ENCODE data around the gene STAM.

Gene STAM

DNA sequence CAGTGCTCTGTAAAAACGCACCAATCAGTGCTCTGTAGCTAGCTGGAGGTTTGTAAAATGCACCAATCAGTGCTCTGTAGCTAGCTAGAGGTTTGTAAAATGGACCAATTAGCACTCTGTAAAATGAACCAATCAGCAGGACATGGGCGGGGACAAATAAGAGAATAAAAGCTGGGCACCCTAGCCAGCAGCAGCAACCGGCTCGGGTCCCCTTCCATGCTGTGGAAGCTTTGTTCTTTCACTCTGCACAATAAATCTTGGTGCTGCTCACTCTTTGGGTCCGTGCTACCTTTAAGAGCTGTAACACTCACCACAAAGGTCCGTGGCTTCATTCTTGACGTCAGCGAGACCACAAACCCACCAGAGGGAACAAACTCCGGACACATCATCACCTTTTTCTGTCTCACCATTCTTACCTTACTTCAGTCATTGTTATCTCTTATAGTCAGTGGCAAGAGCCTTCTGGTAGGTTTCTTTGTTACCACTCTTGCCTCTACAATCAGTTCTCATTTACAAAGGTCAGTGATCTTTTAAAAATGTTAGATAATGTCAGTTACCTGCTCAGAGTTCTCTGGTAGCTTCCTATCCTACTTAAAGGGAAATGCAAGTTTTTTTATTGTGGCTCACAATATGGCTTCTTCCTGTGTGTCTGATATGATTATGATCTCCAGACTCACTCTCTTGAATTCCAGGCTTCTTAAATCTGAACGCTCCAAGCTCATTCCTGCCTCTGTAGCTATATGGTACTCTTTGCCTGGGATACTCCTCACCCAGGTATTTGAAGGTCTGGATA lies 4.5 kb downstream of the STAM start:
- DNase-seq = peak; percentile 71

DNA sequence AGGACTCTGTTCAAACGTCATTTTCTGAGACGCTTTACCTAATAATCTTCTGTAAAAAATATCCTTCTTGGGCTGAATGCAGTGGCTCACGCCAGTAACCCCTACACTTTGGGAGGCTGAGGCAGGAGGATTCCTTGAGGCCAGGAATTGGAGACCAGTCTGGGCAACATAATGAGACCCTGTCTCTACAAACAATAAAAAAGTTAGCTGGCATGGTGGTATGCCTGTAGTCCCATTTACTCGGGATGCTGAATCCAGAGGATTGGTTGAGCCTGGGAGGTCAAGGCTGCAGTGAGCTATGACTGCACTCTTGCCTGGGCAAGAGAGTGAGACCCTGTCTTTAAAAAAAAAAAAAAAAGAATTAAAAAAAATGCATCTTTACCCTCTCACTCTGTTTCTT lies 5.1 kb downstream of the STAM start:
- DNase-seq = no peak

DNA sequence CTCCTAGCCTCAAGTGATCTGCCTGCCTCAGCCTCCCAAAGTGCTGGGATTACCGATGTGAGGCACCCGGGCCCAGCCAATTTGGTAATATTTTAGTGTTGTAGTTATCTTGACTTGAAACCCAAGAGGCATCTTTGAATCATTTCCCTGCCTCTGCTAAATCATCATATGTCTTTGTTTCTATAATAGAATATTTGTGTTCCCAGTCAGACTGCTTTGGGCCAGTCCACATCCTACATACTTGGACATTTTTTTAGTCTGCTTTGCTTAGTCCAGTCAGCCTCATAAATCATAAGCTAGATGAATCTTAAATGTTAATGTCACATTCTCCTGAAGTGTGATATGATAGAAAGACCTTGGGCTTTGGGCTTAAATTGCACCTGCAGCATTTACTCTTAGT lies 5.9 kb downstream of the STAM start:
- no peak for DNase-seq

DNA sequence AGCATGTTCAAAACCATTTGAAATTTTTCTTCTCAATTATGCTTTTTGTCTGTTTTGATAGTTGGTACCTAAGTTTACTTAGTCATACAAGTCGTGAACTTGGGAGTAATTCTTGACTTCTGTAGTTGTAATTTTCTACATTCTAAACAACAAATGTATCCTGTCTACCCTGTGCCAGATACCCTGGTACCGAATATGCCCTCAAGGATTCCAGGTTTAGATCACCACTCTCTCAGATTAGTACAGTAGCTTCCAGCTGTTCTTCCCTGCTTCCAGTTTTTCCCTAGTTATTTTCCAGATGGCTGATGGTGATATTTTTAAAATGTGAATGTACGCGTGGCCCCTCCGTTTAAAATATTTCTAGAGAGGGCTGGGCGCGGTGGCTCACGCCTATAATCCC lies 6.5 kb downstream of the STAM start:
- DNase-seq = no peak

DNA sequence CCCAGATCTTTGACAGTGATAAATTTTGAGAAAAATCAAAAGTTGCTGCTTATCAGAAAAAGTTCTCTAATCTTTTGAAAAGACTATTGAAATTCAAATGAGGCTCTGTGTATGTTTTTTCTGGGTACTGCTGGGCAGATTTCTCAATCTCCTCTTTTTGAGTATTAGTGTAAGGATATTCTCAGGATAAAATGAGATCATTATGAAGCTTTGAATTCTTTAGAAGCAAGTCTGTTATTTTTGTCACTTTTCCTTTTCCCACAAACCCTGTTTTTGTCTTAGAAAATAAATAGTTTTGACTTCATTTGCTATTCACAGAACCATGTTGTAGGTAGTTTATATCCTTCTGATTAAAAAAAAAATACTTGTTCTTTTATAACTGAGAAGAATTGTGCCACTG lies 7.9 kb downstream of the STAM start:
- DNase-seq = no peak

DNA sequence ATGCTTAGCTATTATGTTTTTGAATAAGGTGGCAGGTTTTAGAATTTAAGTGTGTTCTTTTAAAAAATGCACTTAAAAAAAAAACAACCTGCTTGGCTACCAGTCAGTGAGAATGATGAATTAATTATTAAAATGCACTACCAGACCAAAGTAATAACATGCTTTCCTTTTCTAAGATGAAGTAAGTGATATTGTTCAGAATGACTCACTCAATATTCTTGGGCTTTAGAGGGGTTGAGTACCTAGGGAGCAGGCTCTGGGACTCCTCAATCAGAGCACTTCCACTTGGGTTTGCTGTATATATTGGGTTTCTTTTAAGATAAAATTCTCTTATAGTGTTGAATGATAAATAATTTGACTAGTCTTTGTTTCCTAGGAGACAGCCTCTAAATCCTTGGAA lies 8.6 kb downstream of the STAM start:
- no peak for DNase-seq

DNA sequence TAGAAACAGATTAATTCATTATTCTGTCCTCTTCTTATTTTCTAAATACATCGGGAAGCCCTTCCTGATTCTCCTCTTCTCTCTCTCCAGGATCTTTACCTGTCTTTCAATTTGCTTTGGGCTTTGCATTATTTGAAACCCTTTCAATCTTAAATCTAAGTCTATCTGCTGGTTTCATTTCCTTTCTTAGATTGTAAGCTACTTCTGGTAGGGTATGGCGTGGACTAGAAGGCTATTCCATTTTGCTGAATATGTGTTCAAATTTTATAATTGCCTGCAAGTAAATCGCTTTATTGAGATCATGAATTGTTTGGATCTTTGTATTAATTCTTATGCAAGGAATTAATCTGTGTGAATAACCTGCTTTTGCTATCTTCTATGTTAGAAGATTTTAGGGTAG lies 11.1 kb downstream of the STAM start:
- DNase-seq = no peak

DNA sequence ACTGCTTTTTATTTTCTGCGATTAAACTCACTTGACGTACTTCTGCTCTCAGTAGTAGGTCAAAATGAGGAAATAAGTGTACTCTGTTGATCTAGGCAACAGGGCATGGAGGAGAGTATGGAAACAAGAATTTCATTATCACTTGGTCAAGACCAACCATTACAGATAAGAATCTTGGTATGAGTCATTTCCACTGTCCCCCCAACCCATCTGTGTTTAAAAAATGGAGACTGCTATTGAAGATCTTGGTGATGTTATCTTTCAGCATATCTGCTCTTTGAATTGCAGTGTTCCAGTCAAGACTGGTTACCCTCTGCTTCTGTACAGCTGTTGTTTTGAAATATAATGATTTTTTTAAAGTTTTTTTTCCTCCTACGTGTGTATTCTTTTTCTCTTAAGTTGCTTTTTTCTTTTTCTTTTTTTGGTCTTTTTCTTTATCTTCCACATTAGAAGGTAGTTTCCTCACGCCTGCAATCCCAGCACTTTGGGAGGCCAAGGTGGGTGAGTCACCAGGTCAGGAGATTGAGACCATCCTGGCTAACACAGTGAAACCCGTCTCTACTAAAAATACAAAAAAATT lies 11.7 kb downstream of the STAM start:
- DNase-seq = peak; percentile 56

DNA sequence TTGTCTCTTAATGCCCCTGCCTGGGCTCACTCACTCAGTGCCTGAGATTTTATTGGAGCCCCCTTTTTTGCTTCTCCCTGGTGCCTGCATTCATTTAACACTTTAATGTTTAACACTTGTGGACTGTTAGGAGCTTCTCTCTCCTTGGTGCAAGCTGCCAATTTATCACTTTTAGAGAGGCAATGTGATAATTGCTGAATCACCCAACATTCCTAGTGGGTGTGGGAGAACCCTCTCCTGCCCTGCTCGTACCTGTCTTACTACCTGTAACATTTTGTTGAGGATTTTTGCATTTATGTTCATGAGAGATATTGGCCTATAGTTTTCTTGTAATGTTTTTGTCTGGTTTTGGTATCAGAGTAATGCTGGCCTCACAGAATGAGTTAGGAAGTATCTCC lies 13.2 kb downstream of the STAM start:
- no peak for DNase-seq

DNA sequence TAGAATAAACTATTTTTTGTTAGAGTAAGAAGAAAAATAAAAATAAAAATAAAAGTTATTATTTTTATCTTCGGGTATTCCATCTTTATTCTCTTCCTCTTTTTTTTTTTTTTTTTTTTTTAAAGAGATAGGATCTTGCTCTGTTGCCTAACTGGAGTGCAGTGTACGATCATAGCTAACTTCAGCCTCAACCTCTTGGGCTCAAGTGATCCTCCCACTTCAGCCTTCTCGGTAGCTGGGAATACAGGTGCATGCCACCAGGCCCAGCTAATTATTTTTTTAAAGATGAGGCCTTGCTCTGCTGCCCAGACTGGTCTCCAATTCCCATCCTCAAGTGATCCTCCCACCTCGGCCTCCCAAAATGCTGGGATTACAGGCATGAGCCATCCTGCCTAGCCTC lies 15.4 kb downstream of the STAM start:
- DNase-seq = no peak

DNA sequence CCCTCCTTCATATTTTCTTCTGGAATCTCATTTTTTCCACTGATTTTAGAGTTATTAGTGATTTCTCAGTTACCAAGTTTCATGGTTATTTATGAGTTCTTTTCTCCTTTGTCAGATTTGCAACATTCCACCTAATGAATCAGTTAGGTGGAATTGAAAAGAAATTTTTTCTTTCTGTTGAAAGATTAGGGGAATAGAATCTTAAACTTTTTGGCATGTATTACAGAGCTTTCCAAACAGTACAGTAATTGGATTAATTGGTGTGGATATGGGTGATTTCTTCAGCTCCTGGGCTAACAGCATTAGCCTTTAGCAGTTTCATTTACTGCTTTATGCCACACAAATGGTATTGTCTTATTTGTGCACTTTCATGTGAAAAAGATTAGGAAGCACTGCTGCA lies 17.0 kb downstream of the STAM start:
- DNase-seq = no peak

DNA sequence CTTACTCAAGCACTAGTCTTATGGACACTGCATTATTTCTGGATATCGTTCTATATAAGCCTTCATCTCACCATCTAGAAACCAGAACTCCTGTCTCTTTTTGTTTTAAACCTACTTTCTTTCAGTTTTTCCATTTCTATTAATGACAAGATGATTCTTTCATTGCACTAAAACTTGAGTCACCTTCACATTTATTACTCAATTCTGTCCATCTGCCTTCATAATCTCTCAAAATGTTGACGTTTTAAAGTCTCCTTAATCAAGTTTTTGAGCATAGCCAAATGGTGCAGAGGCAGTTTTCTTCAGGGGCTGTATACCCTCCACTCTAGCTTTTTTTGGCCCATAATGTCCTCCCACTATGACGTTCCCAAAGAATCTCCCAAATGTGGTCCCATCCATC lies 17.6 kb downstream of the STAM start:
- DNase-seq = no peak

DNA sequence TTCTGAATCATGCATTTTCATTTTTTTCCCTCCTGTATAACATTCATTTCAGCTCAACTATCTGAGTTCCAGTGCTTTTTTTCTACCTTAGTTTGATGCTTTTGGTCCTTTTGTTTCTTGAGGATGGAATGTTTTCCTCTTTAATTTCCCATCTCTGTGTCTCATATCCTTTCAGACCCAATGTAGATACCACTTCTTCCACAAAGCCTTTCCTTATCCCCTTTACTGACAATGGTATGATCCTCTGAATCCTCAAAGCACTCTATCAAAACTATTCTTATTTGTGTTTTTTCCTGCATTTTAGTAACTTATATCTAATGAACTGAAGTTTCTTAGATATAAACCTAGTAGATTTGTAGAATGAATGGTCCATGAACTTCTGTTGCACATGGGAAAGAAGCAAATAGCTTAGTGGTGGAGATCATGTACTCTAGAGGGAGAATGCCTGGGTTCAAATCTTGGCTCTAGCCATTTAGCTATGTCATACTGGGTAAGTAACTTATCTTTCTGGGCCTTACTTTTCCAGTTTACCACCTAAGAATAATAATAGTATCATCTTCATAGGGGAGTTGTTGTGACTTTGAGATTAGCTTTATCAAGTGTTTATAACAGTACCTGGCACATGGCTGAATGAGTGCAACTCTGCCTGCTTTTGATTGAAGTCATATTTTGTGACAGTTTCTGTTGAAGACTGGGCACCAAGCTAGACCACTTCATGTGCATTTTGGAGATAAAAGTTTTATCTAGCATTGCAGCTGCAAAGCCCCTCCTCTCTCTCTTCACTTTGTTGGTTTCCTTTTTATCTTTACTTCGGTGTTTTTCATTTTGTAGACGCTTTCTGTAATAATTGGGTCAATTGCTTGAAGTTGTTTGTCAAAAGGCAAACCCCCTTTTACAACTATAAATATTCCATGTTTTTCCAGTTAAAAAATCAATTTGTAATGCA lies 18.5 kb downstream of the STAM start:
- DNase-seq = peak; percentile 38

DNA sequence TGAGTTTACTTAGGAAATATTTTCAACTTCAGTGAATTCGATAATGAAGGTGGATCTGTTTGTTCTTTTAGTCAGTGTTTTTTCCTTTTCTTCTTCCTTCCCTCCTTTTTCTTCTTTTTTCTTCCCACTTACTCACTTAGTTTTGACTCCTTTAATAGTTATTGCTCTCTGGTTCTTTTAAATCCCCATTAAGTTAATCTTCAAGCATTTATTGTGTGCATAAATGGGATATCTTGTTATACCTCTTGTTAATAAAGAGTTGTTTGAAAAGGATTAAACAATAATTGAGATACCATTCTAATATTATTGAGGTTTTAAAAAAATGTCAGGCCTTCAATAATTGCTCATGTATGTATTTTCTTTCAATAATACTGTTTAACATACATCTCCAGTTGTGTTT lies 19.5 kb downstream of the STAM start:
- no peak for DNase-seq

DNA sequence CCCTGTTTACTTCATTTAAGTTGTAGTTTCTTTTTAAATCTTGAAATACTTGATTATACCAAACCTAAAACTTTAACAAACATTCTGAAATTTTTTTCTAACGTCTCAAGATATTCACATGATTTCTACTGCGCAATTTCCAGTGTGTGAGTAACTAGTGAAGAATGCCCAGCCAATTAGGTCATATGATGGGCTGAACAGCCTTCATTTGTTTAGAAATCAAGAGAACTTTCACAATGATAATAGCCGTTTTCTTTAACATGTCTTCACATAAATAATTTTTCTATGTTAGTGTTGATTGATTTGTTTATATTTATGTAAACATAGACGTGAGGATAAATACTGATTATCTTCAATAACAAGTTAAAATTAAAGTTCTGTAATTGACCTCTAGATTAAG lies 21.8 kb downstream of the STAM start:
- DNase-seq = no peak

DNA sequence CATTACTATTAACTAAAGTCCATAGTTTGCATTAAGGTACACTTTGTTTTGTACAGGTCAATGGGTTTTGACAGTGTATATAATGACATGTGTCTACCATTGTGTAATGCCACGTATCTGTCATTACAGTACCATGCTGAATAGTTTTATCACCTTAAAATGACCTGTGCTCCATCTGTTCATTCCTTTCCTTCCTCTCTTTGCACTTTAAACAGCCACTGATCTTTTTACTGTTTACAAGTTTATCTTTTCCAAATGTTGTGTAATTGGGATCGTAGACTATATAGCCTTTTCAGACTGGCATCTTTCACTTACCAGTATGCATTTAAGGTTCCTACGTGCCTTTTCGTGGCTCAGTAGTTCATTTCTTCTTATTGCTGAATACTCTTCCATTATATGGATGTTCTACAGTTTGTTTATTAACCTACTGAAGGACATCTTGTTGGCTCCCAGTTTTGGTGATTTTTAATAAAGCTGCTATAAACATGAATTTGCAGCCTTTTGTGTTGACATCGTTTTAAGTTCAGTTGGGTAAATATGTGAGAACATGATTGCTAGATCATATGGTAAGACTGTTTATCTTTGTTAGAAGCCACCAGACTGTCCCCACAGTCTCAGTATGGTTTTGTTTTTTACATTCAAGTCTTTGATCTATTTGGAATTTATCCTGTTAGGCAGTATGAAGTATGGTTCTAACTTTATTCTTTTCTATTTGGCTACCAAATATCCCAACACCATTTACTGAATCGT lies 24.7 kb downstream of the STAM start:
- DNase-seq = no peak

DNA sequence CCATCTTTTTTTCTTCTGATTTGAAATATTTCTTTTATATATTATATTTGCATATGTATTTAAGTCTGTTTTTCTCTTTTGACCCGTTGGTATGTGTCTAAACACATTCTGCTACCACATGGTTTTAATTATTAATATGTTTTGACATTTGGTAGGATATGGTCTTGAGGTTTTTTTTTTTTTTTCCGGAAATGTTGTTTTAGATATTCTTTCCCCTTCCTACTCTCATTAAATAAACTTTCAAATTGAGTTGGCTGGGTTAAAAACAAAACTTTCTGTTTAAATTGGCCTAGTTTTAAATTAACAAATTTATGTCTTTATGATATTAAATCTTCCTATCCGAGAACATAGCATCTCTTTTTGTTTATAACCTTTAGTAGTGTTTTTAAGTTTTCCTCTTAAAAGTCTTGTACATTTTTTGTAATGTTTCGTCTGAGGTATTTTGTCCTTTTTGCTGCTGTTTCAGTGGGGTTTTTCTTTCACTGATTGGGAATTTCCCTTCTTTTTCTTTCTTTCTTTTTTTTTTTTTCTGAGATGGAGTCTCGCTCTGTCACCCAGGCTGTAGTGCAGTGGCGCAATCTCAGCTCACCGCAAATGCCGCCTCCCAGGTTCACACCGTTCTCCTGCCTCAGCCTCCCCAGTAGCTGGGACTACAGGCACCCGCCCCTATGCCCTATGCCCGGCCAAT lies 25.4 kb downstream of the STAM start:
- DNase-seq = peak; percentile 77

DNA sequence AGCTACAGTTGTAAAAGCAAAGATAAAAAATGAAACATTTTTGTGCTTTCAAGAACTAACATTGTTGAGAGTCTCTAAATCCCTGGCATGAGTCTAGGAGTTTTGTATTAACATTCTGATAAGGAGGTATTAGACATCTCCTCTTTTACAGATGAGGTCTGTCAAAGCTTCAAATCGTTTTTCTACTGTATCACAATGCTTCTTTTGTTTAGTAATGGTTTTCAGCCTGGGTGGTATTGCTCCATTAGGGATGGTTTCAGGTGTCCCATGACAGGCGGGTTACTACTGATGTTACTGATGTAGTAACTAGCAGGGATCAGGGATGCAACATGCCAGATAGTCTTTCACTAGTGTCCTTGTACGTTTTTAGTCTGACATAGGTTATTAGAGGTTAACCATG lies 27.4 kb downstream of the STAM start:
- no peak for DNase-seq

DNA sequence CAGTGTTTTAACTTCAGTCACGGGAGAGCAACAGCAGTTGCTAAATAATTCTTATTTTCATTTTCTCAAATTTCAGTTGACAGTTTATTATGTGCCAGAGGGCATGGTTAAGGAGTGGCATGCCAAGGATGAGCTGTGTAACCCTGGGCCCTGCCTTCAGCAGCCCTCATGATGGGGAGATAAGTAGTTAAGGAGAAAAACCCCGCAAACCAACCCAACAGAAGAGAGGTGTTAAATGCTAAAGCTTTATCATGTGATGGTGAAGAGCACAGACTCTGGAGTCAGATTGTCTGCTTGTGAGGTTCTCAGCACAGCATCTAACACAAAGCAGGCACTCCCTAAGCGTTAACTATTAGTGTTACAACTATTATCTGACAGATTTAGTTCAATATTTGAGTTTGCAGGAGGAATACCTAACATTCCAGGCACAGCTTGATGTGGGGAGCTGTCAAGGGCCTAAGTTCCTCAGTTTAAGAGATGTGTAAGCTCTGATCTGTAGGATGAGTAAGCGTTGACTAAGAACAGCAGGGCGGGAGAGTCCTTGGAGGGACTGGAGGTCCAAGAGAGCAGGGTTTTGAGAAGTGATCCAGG lies 29.6 kb downstream of the STAM start:
- DNase-seq = no peak

DNA sequence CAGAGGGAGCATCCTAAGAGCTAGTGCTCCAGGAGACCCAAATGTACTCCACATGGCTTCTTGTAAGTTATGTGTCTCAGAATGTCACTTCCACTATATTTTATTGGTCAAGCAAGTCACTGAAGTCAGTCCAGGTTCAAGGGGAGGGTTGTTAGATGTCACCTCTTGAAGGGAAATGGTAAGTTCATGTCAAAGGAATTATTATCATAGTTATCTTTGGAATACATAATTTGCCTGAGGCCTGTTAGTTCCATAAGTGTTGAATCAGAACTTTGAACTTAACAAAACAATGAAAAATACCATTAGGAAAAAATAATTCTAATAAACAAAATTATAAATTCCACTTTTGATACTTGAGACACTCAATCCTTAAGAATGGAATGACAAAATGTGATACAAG lies 30.6 kb downstream of the STAM start:
- no peak for DNase-seq

DNA sequence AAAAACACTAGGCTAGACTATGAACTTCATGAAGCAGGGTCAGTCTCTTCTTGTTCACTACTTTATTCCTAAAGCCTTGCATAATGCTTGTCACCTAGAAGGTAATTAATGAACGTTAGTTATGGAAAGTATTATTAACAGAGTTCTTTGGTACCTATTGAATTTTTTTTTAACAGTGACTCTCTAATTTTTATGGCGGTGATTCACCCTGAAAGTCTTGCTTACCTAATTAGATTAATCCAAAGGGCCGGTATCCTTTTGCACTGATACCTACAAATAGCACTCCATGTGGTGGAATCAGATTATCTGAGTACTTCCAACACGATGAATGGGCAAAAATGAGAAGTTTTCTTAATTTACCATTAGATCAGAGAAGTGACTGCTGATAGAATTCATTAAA lies 31.7 kb downstream of the STAM start:
- no peak for DNase-seq

DNA sequence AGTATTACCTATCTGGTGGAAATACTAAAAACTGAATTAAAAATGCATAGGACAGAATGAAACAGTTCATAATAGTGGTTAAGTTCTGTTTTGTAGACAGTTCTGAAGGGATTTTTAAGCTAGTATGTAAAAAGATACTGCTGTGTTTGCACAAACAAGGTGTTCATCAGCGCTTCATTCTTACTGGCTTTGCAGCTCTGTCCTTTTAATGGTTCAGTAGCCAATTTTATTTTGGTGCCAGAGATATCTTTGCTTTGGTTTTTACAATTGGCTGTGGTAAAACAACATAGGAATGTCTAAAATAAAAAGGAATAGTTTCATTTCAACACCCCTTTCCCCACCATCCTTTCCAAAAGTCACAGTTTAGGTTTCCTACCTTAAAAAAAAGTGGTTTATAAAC lies 33.0 kb downstream of the STAM start:
- no peak for DNase-seq

All from CD4-positive, alpha-beta T cell treated with Interleukin-17A for 1 hour (primary cell).